Nephron progenitor cell (in vitro differentiated cells): Measurements from ENCODE around the gene NRG3.

ENCODE experiments used
- DNase-seq: peaks from one replicate; pipeline ENCODE4 v3.0.0; 2021
- H3K27ac Mint-ChIP-seq: 2 replicates; pipeline ENCODE4 v1.8.0; 2021; ENCODE audit warnings: mild to moderate bottlenecking, moderate library complexity, mixed read lengths
- H3K27me3 Mint-ChIP-seq: 2 replicates; pipeline ENCODE4 v1.8.0; 2021; ENCODE audit warnings: mild to moderate bottlenecking, low read depth, mixed read lengths; ENCODE audit not compliant: poor library complexity
- H3K36me3 Mint-ChIP-seq: 2 replicates; pipeline ENCODE4 v1.8.0; 2021; ENCODE audit warnings: low read depth, mixed read lengths
- H3K4me1 Mint-ChIP-seq: 2 replicates; pipeline ENCODE4 v1.8.0; 2021; ENCODE audit warnings: mixed read lengths
- H3K4me3 Mint-ChIP-seq: 2 replicates; pipeline ENCODE4 v1.8.0; 2021; ENCODE audit warnings: mild to moderate bottlenecking, moderate library complexity, mixed read lengths
- H3K9me3 Mint-ChIP-seq: 2 replicates; pipeline ENCODE4 v1.8.0; 2021; ENCODE audit warnings: mild to moderate bottlenecking, moderate library complexity, mixed read lengths
- TF ChIP-seq, protein P1 (sequence below): fragments of 200-600 bp; sonication (generic); IDR thresholded peaks from 2 replicates; pipeline ENCODE4 v1.5.0; 2021; ENCODE audit warnings: antibody characterized with exemption

Gene NRG3

DNA sequence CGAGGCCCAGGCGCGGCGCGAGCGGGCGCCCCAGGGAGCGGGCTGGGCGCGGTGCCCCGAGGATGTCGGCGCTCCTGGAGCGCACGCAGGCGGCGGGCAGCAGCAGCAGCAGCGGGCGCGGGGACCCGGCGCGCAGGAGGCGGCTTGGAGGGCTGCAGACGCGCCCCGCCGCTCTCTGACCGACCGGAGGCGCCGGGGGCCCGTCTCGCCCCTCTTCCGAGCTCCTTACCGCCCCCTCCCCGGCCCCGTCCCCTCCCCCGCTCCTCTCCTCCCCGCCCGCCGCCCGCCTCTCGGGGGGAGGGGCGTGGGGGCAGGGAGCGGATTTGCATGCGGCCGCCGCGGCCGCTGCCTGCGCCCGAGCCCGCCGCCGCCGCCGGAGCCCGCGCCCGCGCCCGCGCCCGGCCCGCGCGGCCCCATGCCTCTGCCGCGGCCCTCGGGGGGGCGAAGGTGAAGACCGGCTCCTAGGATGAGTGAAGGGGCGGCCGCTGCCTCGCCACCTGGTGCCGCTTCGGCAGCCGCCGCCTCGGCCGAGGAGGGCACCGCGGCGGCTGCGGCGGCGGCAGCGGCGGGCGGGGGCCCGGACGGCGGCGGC is at the start of gene NRG3:
TSS of gene NRG3 (plus strand) at position 320 of the 592 bp plus-strand sequence.
- Mint-ChIP-seq H3K4me1 (peaks cover 42% of the 10 kb centered on the region), H3K27ac (no peak within 1 kb of the TSS), H3K9me3 (peaks cover 4% of the 10 kb centered on the region), H3K36me3 (no peaks in the 10 kb centered on the region), H3K27me3 (peaks cover 69% of the 10 kb centered on the region), H3K4me3 (peak within 1 kb of the TSS; percentile 92)
- DNase-seq: peak; percentile 68
- TF ChIP-seq, protein P1, sequence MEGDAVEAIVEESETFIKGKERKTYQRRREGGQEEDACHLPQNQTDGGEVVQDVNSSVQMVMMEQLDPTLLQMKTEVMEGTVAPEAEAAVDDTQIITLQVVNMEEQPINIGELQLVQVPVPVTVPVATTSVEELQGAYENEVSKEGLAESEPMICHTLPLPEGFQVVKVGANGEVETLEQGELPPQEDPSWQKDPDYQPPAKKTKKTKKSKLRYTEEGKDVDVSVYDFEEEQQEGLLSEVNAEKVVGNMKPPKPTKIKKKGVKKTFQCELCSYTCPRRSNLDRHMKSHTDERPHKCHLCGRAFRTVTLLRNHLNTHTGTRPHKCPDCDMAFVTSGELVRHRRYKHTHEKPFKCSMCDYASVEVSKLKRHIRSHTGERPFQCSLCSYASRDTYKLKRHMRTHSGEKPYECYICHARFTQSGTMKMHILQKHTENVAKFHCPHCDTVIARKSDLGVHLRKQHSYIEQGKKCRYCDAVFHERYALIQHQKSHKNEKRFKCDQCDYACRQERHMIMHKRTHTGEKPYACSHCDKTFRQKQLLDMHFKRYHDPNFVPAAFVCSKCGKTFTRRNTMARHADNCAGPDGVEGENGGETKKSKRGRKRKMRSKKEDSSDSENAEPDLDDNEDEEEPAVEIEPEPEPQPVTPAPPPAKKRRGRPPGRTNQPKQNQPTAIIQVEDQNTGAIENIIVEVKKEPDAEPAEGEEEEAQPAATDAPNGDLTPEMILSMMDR: no peak

DNA sequence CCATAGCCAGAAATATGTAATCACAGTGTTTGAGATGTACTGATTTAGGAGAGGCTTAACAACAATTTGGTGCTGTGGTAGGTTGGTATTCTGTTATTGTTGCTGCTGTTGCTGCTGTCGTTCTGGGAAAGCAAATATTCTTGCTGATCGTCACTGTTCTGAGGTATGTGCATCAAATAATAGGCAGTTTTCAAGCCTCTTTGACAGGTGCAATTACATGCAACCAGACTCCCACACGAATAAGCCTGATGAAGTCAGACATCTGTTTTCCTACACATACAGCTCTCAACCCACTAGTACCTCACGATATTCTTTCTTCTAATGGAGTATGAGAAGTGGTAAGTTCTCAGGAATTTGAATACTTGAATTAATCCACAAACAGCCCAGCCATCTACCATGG is 46.7 kb upstream of the NRG3 start:
- no peaks in the 10 kb centered on the region for H3K4me1 Mint-ChIP-seq
- H3K9me3 Mint-ChIP-seq: no peaks in the 10 kb centered on the region
- H3K36me3 Mint-ChIP-seq: no peaks in the 10 kb centered on the region
- DNase-seq: no peak
- H3K4me3 Mint-ChIP-seq: no peak overlapping the region
- H3K27me3 Mint-ChIP-seq: no peaks in the 10 kb centered on the region
- TF ChIP-seq, protein P1: no peak
- H3K27ac Mint-ChIP-seq: no peak overlapping the region

DNA sequence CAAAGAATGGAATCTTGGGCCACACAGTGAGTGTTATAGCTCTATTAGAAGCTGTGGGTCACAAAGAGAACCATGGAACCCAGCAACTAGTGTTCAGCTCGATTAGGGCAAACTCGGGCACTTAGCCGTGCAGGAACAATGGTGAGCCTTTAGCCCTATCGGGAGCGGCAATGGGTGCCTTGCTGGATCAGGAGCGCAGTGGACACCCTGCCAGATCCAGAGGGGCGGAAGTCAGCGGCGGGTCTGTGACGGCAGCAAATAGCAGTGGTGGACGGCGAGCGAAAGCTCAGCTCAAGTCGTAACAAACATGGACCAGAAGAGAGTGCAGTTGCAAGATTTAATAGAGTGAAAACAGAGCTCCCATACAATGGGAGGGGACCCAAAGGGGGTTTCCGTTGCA is 43.9 kb upstream of the NRG3 start:
- Mint-ChIP-seq H3K4me1 (no peaks in the 10 kb centered on the region), H3K9me3 (no peaks in the 10 kb centered on the region), H3K27me3 (no peaks in the 10 kb centered on the region), H3K36me3 (no peaks in the 10 kb centered on the region), H3K27ac (no peak overlapping the region), H3K4me3 (no peak overlapping the region)
- TF ChIP-seq, protein P1: no peak
- DNase-seq: no peak

DNA sequence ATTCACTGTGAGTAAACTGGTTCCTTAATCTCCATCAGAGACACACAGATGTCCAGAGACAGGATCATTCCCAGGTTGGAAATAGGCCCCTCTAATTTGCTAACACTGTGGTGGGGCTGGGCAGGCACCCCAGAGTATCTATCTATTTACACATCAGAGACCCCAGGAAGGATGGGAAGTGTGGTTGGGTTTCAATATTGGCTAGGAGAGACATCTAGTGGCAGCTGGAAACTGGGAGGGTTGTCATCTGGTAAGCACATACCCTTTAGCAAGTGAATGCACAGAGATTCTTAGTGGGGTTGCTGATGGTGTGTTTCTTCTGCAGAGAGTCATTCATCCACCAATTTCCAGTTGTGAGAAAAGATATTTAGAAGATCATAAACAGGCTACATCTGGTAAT is 36.0 kb upstream of the NRG3 start:
- Mint-ChIP-seq H3K9me3 (no peaks in the 10 kb centered on the region), H3K36me3 (no peaks in the 10 kb centered on the region), H3K4me1 (peaks cover 6% of the 10 kb centered on the region), H3K27me3 (no peaks in the 10 kb centered on the region), H3K27ac (no peak overlapping the region), H3K4me3 (no peak overlapping the region)
- TF ChIP-seq, protein P1: peak; percentile 40
- DNase-seq: peak; percentile 20

DNA sequence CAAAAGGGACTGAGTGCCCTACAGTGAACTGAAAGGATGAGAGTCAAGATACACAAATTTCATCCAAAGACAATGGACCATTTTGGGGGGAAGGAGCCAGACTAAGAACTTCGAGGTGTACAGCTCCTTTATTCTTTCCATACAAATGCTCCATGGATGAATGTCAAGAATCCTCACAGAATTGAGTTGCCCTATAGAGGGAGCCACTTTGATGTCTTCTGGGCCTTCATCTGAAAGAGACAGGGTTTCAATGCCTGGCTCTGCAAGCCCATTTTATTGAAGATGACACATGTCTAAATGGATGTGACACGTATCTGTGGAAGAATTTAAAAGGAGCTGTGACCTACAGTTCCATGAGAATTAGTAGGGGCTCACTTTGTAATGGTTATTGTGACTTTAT is 32.0 kb upstream of the NRG3 start:
- TF ChIP-seq, protein P1: no peak
- DNase-seq: no peak
- peaks cover 3% of the 10 kb centered on the region for H3K27me3 Mint-ChIP-seq
- peaks cover 6% of the 10 kb centered on the region for H3K4me1 Mint-ChIP-seq
- H3K4me3 Mint-ChIP-seq: no peak overlapping the region
- H3K9me3 Mint-ChIP-seq: no peaks in the 10 kb centered on the region
- no peaks in the 10 kb centered on the region for H3K36me3 Mint-ChIP-seq
- H3K27ac Mint-ChIP-seq: no peak overlapping the region

DNA sequence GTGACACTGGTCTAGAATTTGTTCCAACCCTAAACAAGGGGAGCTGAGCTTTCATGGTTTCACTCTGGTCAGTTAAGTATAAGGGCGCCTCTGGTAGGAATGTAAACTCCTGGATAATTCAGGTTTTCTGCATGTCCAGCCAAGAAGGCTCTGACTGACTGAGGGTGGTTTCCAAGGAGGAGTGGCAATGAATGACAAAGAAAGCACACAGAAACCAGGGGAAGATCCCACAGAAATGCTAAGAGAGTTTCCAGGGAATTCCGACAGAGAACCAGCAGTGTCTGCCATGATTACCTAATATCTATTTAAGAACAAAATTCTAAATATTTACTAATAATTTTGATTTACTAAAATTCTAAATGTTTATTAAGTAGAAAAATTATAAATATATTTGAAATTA is 27.3 kb upstream of the NRG3 start:
- Mint-ChIP-seq H3K36me3 (no peaks in the 10 kb centered on the region), H3K27me3 (peaks cover 10% of the 10 kb centered on the region), H3K27ac (no peak overlapping the region), H3K9me3 (no peaks in the 10 kb centered on the region), H3K4me3 (no peak overlapping the region), H3K4me1 (no peaks in the 10 kb centered on the region)
- TF ChIP-seq, protein P1: no peak
- DNase-seq: no peak
